Measurements from ENCODE around the gene RNASEL.

RNASEL gene

GRCh38 chr1:182525342-182525741 lies 63.7 kb downstream of the RNASEL start:
- TF ChIP-seq TAF1 (IDR thresholded peaks at IDR 0.05; ENCODE audit: borderline replicate concordance, insufficient read depth, low read length) (no peak), POLR2AphosphoS5 (IDR thresholded peaks at IDR 0.05; ENCODE audit: low read depth, low read length) (no peak), REST (IDR thresholded peaks at IDR 0.05; ENCODE audit: insufficient read depth in 1 of 2, low read depth in 2 of 2, low read length in 2 of 2) (no peak), SIN3A (IDR thresholded peaks at IDR 0.05; ENCODE audit: borderline replicate concordance, insufficient read depth, low read length) (no peak), FOXP2 (optimal IDR thresholded peaks at IDR 0.05; ENCODE audit: borderline replicate concordance, extremely low read depth, extremely low read length, insufficient read depth) (no peak)
